ENCODE results near the gene MARF1.
A peak's percentile ranks its signal among the peaks of the same experiment; 100 is the strongest.
"Not testable (repeated sequence)": the region's sequence is repeated elsewhere in the genome, so short reads cannot be mapped to it uniquely, and the experiment has no call there.

Gene MARF1

DNA sequence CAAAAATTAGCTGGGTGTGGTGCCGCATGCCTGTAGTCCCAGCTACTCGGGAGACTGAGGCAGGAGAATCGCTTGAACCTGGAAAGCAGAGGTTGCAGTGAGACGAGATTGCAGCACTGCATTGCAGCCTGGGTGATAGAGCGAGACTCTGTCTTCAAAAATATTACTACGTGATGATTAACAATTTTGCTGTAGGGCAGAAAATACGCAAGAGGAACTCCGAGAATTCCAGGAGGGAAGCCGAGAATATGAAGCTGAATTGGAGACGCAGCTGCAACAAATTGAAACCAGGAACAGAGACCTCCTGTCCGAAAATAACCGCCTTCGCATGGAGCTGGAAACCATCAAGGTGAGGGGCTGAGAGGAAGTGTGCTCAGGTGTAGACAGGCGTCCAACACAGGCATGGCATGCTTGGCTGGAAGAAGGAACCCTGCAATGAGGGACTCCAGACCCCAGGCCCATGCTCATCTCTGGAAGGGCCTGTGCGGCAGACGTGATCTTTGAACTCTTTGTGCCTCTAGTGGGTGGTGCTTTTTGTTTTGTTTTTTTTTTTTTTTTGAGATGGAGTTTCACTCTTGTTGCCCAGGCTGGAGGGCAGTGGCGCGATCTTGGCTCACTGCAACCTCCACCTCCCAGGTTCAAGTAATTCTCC is 24.3 kb upstream of the MARF1 start:
- H3K27me3 ChIP-seq (ENCODE audit: low read depth): no peaks in the 10 kb centered on the region
- in situ Hi-C loops (cut with MboI; ENCODE audit: low sequenced_read_pairs): no loop called here
- H3K36me3 ChIP-seq (replicated peaks): peaks cover 68% of the 10 kb centered on the region
- no peak overlapping the region for H3K4me3 ChIP-seq
- no peaks in the 10 kb centered on the region for H3K9me3 ChIP-seq
- H3K4me1 ChIP-seq: no peaks in the 10 kb centered on the region
- no peak for DNase-seq (ENCODE audit: low spot score in 2 of 2)

DNA sequence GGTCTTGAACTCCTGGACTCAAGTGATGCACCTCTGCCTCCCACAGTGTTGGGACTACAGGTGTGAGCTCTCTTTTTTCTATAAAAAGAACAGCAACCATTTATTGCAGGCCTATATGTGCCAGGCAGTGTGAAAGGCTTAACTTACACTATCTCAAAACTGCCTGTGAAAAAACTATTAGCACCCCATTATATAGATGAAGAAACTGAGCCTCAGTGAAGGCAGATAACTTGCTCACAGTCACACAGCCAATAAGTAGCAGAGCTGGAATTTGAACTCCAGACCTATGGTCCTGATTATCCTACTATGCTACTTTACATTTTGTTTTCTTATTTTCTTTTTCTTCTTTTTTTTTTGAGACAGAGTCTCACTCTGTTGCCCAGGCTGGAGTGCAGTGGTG is 22.2 kb upstream of the MARF1 start:
- no peak for DNase-seq (ENCODE audit: low spot score in 2 of 2)
- Histone ChIP-seq H3K27me3 (ENCODE audit: low read depth) (no peaks in the 10 kb centered on the region), H3K4me1 (no peaks in the 10 kb centered on the region), H3K9me3 (no peaks in the 10 kb centered on the region), H3K36me3 (replicated peaks) (peaks cover 55% of the 10 kb centered on the region), H3K4me3 (no peak overlapping the region)
- in situ Hi-C loops (cut with MboI; ENCODE audit: low sequenced_read_pairs): no loop called here

- DNase-seq (ENCODE audit: low spot score in 2 of 2): no peak
- peaks cover 18% of the 10 kb centered on the region for H3K36me3 ChIP-seq (replicated peaks)
- H3K9me3 ChIP-seq: no peaks in the 10 kb centered on the region
- in situ Hi-C loops (cut with MboI; ENCODE audit: low sequenced_read_pairs): no loop called here
- H3K27me3 ChIP-seq (ENCODE audit: low read depth): no peaks in the 10 kb centered on the region
- peaks cover 3% of the 10 kb centered on the region for H3K4me1 ChIP-seq
- H3K4me3 ChIP-seq: no peak overlapping the region
Measured at GRCh38 chr16:15660203-15660601, 17.2 kb upstream of the MARF1 start.

- peaks cover 3% of the 10 kb centered on the region for H3K4me1 ChIP-seq
- in situ Hi-C loops (cut with MboI; ENCODE audit: low sequenced_read_pairs): no loop called here
Measured at GRCh38 chr16:15658556-15658955, 15.6 kb upstream of the MARF1 start.

GRCh38 chr16:15658149-15658548 is 15.2 kb upstream of the MARF1 start:
- Histone ChIP-seq H3K4me3 (no peak overlapping the region), H3K9me3 (no peaks in the 10 kb centered on the region), H3K36me3 (replicated peaks) (peaks cover 12% of the 10 kb centered on the region), H3K4me1 (peaks cover 3% of the 10 kb centered on the region), H3K27me3 (ENCODE audit: low read depth) (no peaks in the 10 kb centered on the region)
- DNase-seq (ENCODE audit: low spot score in 2 of 2): no peak
- in situ Hi-C loops (cut with MboI; ENCODE audit: low sequenced_read_pairs): no loop called here

More at GRCh38 chr16:15658556-15658955, 15.6 kb upstream of the MARF1 start:
- Histone ChIP-seq H3K27me3 (ENCODE audit: low read depth) (no peaks in the 10 kb centered on the region), H3K4me3 (no peak overlapping the region), H3K9me3 (no peaks in the 10 kb centered on the region), H3K36me3 (replicated peaks) (peaks cover 9% of the 10 kb centered on the region; the same call in 1 of the 2 replicates)
- DNase-seq (ENCODE audit: low spot score in 2 of 2): no peak

- Histone ChIP-seq H3K4me1 (peaks cover 12% of the 10 kb centered on the region), H3K36me3 (replicated peaks) (peaks cover 19% of the 10 kb centered on the region)
- DNase-seq (ENCODE audit: low spot score in 2 of 2); H3K27me3 ChIP-seq (ENCODE audit: low read depth); in situ Hi-C loops (cut with MboI; ENCODE audit: low sequenced_read_pairs); H3K4me3 ChIP-seq; H3K9me3 ChIP-seq: not testable (repeated sequence)
Measured at GRCh38 chr16:15655561-15655960, 12.6 kb upstream of the MARF1 start.

DNA sequence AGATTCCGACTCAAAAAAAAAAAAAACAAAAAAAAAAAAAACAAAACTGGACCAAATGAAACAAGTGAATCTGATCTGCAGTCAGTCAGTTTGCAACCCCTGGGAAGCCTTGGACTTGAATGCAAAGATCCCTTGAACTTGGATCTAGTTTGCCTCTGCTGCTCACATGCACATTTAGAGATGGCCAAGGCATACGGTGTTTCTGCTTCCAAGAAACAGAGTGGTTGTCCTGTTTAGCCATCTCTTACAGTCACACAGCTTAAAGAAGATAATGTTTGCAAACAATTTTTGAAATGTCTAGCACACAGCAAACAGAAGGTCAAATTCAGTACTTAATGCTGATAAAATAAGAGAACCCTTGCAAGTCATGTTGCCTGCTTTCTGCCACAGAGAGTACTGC is 11.6 kb upstream of the MARF1 start:
- Histone ChIP-seq H3K36me3 (replicated peaks) (peaks cover 19% of the 10 kb centered on the region), H3K9me3 (no peaks in the 10 kb centered on the region), H3K27me3 (ENCODE audit: low read depth) (no peaks in the 10 kb centered on the region), H3K4me3 (no peak overlapping the region), H3K4me1 (peaks cover 14% of the 10 kb centered on the region)
- in situ Hi-C loops (cut with MboI; ENCODE audit: low sequenced_read_pairs): no loop called here
- no peak for DNase-seq (ENCODE audit: low spot score in 2 of 2)

DNA sequence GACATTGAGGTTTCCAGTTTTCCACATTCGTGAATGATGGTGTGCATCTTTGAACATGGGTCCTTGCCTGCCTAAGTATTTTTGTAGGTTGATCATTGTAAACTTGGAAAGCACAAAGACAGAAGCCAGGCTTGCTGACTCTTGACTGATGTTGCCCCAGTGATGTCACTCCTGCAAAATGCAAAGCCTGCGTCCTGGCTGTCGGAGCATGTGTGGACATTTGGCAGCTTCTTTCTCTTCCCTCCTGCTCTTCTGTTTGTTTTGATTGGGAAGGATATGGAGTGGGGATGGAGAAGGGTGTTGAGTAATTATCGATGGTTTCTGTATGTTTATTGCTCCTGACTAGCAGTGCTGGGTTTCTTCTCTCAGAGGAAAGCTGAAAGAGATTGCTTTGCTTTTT is 10.3 kb upstream of the MARF1 start:
- Histone ChIP-seq H3K36me3 (replicated peaks) (peaks cover 19% of the 10 kb centered on the region), H3K4me1 (peaks cover 21% of the 10 kb centered on the region), H3K27me3 (ENCODE audit: low read depth) (no peaks in the 10 kb centered on the region), H3K9me3 (no peaks in the 10 kb centered on the region), H3K4me3 (no peak overlapping the region)
- in situ Hi-C loops (cut with MboI; ENCODE audit: low sequenced_read_pairs): no loop called here
- DNase-seq (ENCODE audit: low spot score in 2 of 2): no peak

DNA sequence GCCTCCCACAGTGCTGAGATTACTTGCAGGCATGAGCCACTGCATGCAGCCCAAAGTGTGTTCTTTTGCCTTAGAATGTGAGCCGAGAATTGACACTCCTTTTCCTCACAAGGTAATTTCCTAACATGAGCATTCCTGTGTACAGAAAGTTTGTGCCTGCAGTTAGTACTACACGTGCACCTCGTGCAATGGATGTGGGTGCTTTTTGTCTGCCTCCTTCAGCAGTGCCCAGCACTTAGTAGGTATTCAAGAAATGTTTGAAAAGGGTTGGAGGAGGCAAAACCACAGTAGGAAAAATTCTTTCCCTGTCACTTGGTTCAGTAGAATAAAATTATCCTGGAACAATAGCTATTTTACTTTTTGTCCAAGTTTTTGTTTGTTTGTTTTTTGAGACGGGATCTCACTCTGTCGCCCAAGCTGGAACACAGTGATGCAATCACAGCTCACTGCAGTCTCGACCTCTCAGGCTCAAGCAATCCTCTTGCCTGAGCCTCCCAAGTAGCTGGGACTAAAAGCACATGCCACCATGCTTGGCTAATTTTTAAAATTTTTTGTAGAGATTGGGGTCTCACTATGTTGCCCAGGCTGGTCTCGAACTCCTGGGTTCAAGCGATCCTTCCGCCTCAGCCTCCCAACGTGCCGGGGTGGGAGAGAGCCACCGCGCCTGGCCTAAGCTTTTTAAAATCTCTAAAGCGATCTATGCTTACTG is 9.5 kb upstream of the MARF1 start:
- H3K36me3 ChIP-seq (replicated peaks): peaks cover 19% of the 10 kb centered on the region
- no peak overlapping the region for H3K4me3 ChIP-seq
- H3K27me3 ChIP-seq (ENCODE audit: low read depth): no peaks in the 10 kb centered on the region
- in situ Hi-C loops (cut with MboI; ENCODE audit: low sequenced_read_pairs): no loop called here
- H3K4me1 ChIP-seq: peaks cover 23% of the 10 kb centered on the region
- H3K9me3 ChIP-seq: no peaks in the 10 kb centered on the region
- DNase-seq (ENCODE audit: low spot score in 2 of 2): no peak

GRCh38 chr16:15650698-15651171 is 7.8 kb upstream of the MARF1 start:
- Histone ChIP-seq H3K4me3 (peak overlapping the region; percentile 87), H3K27me3 (ENCODE audit: low read depth) (no peaks in the 10 kb centered on the region), H3K9me3 (no peaks in the 10 kb centered on the region), H3K36me3 (replicated peaks) (peaks cover 19% of the 10 kb centered on the region), H3K4me1 (peaks cover 20% of the 10 kb centered on the region)
- in situ Hi-C loops (cut with MboI; ENCODE audit: low sequenced_read_pairs): no loop called here
- peak; percentile 15 to 49 for DNase-seq (ENCODE audit: low spot score in 2 of 2)

GRCh38 chr16:15650019-15650697 is 7.2 kb upstream of the MARF1 start, which contains the start of gene NDE1:
Gene NDE1 (plus strand): TSS chr16:15650245. CDS start chr16:15664779, 14,534 bp downstream.
- H3K27me3 ChIP-seq (ENCODE audit: low read depth): no peaks in the 10 kb centered on the region
- in situ Hi-C loops (cut with MboI; ENCODE audit: low sequenced_read_pairs): no loop called here
- DNase-seq (ENCODE audit: low spot score in 2 of 2): peak; percentile 87 to 94
- no peaks in the 10 kb centered on the region for H3K9me3 ChIP-seq
- H3K4me3 ChIP-seq: peak within 1 kb of the TSS; percentile 87
- H3K36me3 ChIP-seq (replicated peaks): peaks cover 16% of the 10 kb centered on the region
- peaks cover 25% of the 10 kb centered on the region for H3K4me1 ChIP-seq

GRCh38 chr16:15649727-15650018 is 6.7 kb upstream of the MARF1 start:
- H3K36me3 ChIP-seq (replicated peaks): peaks cover 15% of the 10 kb centered on the region

GRCh38 chr16:15649311-15649710 is 6.4 kb upstream of the MARF1 start:
- in situ Hi-C loops (cut with MboI; ENCODE audit: low sequenced_read_pairs); H3K4me3 ChIP-seq; H3K9me3 ChIP-seq; DNase-seq (ENCODE audit: low spot score in 2 of 2); H3K27me3 ChIP-seq (ENCODE audit: low read depth): not testable (repeated sequence)
- H3K36me3 ChIP-seq (replicated peaks): peaks cover 15% of the 10 kb centered on the region
- peaks cover 33% of the 10 kb centered on the region for H3K4me1 ChIP-seq

More at GRCh38 chr16:15649727-15650018, 6.7 kb upstream of the MARF1 start:
- Histone ChIP-seq H3K27me3 (ENCODE audit: low read depth) (no peaks in the 10 kb centered on the region), H3K4me3 (peak overlapping the region; percentile 23), H3K4me1 (peaks cover 29% of the 10 kb centered on the region), H3K9me3 (no peaks in the 10 kb centered on the region)
- DNase-seq (ENCODE audit: low spot score in 2 of 2): no peak
- in situ Hi-C loops (cut with MboI; ENCODE audit: low sequenced_read_pairs): no loop called here

DNA sequence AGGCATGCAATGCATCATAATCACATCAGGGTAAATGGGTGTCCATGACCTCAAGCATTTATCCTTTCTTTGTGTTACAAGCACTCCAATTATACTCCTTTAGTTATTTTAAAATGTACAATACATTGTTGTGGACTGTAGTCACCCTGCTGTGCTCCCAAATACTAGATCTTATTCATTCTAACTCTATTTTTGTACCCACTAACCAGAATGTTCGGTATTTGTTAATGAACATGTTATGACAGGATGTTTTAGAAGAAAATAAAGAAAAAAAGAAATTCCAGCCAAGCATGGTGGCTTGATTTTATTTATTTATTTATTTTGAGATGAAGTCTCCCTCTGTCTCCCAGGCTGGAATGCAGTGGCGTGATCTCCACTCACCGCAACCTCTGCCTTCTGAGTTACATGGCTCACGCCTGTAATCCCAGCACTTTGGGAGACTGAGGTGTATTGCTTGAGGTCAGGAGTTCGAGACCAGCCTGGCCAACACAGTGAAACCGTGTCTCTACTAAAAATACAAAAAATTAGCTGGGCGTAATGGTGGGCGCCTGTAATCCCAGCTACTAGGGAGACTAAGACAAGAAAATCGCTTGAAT is 5.3 kb upstream of the MARF1 start:
- Histone ChIP-seq H3K4me1 (peaks cover 36% of the 10 kb centered on the region), H3K9me3 (no peaks in the 10 kb centered on the region), H3K4me3 (no peak overlapping the region), H3K27me3 (ENCODE audit: low read depth) (no peaks in the 10 kb centered on the region), H3K36me3 (replicated peaks) (peaks cover 11% of the 10 kb centered on the region)
- peak in 1 of 2 experiments; percentile 47 for DNase-seq (ENCODE audit: low spot score in 2 of 2)
- in situ Hi-C loops (cut with MboI; ENCODE audit: low sequenced_read_pairs): no loop called here

All from HAP-1 (cell line).